Activated naive CD4-positive, alpha-beta T cell treated with anti-CD3 and anti-CD28 coated beads, Interleukin-2, amount 10 ng/mL, durations not matched to agents 7 days and 5 days (primary cell): ENCODE results near the gene CERS1.
A peak's percentile ranks its signal among the peaks of the same experiment; 100 is the strongest.

ENCODE experiments used
- CTCF ChIA-PET: fragments of 350-600 bp; sonication (Branson Sonifier 250); formaldehyde crosslinking; loops from one replicate; lab custom pipeline; 2021; ENCODE audit warnings: antibody characterized with exemption; lab: Charles Lee
- DNase-seq: peaks from one replicate; pipeline ENCODE4 v3.0.0-alpha.2; 2020
- H3K27ac Mint-ChIP-seq: one replicate; pipeline ENCODE4 v1.8.0; 2021; ENCODE audit warnings: mild to moderate bottlenecking, moderate library complexity, mixed read lengths
- H3K27me3 Mint-ChIP-seq: one replicate; pipeline ENCODE4 v1.8.0; 2021; ENCODE audit warnings: mild to moderate bottlenecking, mixed read lengths
- H3K36me3 Mint-ChIP-seq: one replicate; pipeline ENCODE4 v1.8.0; 2021; ENCODE audit warnings: mixed read lengths
- H3K4me1 Mint-ChIP-seq: one replicate; pipeline ENCODE4 v1.8.0; 2021; ENCODE audit warnings: mixed read lengths
- H3K4me3 Mint-ChIP-seq: one replicate; pipeline ENCODE4 v1.8.0; 2021; ENCODE audit warnings: mild to moderate bottlenecking, moderate library complexity, mixed read lengths
- H3K9me3 Mint-ChIP-seq: one replicate; pipeline ENCODE4 v1.8.0; 2021; ENCODE audit warnings: mixed read lengths

Gene CERS1

GRCh38 chr19:18865973-18866799 lies 29.8 kb downstream of the CERS1 start:
- CTCF ChIA-PET: interaction anchor here (0.5 to 1.9 kb wide), 7 partner anchors 9 to 62 kb away, joined by 3 to 5 read pairs (median 3); no protein-coding TSS in a partner anchor
- H3K27me3 Mint-ChIP-seq: peaks cover 17% of the 10 kb centered on the region
- H3K4me1 Mint-ChIP-seq: peaks cover 5% of the 10 kb centered on the region
- no peak overlapping the region for H3K4me3 Mint-ChIP-seq
- H3K36me3 Mint-ChIP-seq: peaks cover 36% of the 10 kb centered on the region
- no peaks in the 10 kb centered on the region for H3K9me3 Mint-ChIP-seq
- no peak overlapping the region for H3K27ac Mint-ChIP-seq
- peak; percentile 63 for DNase-seq

DNA sequence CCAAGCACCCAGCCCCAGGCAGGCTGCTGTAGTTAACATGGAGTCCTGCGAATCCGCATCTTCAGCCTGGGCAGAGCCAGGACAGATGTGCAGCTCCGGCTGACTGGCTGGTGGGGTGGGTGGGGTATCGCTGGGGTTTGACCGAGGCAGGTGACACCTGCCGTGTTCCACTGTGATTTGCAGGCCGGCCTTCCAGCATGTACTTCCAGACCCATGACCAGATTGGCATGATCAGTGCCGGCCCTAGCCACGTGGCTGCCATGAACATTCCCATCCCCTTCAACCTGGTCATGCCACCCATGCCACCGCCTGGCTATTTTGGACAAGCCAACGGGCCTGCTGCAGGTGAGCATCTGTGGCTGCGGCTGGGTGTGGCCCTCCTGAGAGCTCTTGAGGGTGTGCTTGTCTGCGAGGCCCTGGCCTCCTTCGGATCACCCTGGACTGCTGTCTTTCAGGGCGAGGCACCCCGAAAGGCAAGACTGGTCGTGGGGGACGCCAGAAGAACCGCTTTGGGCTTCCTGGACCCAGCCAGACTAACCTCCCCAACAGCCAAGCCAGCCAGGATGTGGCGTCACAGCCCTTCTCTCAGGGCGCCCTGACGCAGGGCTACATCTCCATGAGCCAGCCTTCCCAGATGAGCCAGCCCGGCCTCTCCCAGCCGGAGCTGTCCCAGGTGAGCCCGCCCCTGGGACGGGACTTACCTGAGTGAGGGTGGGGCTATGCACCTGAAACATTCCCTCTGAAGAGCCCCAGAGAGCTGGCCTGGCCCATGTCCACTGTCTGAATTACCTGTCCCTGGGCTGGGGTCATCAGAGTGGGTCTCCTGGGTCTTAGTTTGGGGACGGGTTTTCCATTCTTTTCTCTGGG lies 30.6 kb downstream of the CERS1 start:
- Mint-ChIP-seq H3K27ac (no peak overlapping the region), H3K9me3 (no peaks in the 10 kb centered on the region), H3K4me1 (no peaks in the 10 kb centered on the region), H3K27me3 (peaks cover 10% of the 10 kb centered on the region), H3K4me3 (no peak overlapping the region), H3K36me3 (peaks cover 40% of the 10 kb centered on the region)
- DNase-seq: no peak
- CTCF ChIA-PET: interaction anchor here (0.5 to 1.9 kb wide), 6 partner anchors 13 to 162 kb away, joined by 3 to 5 read pairs (median 3); no protein-coding TSS in a partner anchor

DNA sequence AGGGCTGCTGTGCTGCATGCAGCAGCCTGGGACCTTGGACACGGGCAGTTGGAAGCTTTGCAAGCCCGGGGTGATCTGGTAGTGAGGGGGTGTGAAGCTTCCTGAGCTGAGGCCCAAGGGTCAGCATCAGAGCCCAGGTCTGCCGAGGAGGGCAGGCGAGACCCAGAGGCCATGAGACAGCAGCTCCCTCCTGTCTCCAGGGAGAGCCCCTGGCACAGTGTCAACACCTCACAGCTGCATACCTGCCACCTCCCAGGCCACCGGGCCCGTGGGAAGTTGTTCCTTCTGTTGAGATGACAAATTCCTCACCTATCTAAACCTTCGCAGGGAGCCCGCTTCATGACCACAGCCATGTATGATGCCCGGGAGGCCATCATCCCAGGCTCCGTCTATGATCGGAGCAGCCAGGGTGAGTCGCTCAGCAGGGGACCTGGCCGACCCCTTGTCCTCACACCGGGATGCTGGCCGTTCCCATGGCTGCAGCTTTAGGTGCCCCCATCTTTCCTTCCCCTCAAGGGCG lies 32.1 kb downstream of the CERS1 start:
- DNase-seq: no peak
- Mint-ChIP-seq H3K4me3 (no peak overlapping the region), H3K9me3 (no peaks in the 10 kb centered on the region), H3K4me1 (no peaks in the 10 kb centered on the region), H3K36me3 (peaks cover 42% of the 10 kb centered on the region), H3K27ac (no peak overlapping the region), H3K27me3 (peaks cover 10% of the 10 kb centered on the region)
- CTCF ChIA-PET: interaction anchor here (1.1 kb wide), 1 partner anchor 14 kb away, joined by 3 read pairs; no protein-coding TSS in a partner anchor

DNA sequence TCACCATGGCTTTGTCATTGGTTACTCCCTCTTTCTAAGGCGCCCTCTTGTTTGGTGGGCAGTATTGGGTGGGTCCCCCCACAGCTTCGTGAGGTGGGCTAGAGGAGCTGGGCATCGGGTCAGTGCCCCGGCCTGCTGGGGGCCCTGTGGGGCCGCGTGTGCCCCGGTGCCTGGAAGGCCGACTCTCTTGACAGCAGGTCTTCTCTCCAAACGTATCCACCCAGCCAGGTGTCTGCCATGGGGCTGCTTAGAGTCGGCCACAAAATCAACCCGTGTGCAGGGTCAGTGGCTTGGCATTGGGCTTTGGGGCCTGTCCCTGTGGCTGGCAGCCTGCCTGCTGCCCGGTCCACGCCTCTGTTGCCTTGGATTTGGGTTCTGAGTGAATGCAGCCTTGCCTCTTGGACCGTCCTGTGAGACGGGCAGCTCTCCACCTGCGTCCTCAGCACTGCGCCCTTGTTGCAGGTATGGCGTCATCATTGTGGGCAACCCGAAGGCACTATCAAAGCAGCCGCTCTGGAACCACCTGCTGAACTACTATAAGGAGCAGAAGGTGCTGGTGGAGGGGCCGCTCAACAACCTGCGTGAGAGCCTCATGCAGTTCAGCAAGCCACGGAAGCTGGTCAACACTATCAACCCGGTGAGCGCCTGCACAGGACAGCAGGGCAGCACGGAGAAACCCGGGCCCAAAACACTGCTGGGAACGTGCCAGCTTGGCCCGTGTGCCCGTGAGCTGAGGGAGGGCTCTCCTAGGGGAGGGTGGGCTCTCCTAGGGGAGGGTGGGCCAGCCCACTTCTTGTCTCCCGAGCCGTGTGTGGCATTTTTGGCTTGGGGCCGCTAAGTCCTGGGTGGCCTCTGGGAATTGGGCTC lies 32.7 kb downstream of the CERS1 start:
- Mint-ChIP-seq H3K36me3 (peaks cover 43% of the 10 kb centered on the region), H3K27me3 (peaks cover 7% of the 10 kb centered on the region), H3K4me1 (no peaks in the 10 kb centered on the region), H3K27ac (no peak overlapping the region), H3K9me3 (no peaks in the 10 kb centered on the region), H3K4me3 (no peak overlapping the region)
- no peak for DNase-seq
- CTCF ChIA-PET: no interaction called here

GRCh38 chr19:18861917-18862316 lies 34.0 kb downstream of the CERS1 start:
- Mint-ChIP-seq H3K36me3 (peaks cover 42% of the 10 kb centered on the region), H3K9me3 (no peaks in the 10 kb centered on the region), H3K4me3 (no peak overlapping the region), H3K27ac (no peak overlapping the region), H3K27me3 (no peaks in the 10 kb centered on the region), H3K4me1 (no peaks in the 10 kb centered on the region)
- CTCF ChIA-PET: no interaction called here
- no peak for DNase-seq

DNA sequence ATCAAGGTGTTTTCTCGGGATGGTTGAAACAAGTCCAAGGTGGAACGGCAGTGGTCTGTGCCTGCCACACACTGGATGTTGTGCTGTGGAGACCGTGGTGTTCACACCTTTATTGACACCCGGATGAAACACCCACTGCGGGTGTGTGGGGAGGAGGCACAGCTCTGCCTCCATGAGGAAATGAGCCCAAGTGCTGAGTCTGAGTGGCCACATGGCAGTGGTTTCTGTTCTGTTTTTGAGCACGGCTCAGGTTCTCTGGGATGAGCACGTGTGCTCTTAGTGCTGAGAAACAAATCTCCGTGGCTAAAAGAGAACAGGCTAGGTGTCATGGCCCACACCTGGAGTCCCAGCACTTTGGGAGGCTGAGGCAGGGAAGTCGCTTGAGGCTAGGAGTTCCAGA lies 34.7 kb downstream of the CERS1 start:
- H3K4me1 Mint-ChIP-seq: no peaks in the 10 kb centered on the region
- H3K9me3 Mint-ChIP-seq: no peaks in the 10 kb centered on the region
- no peaks in the 10 kb centered on the region for H3K27me3 Mint-ChIP-seq
- peaks cover 41% of the 10 kb centered on the region for H3K36me3 Mint-ChIP-seq
- CTCF ChIA-PET: no interaction called here
- no peak overlapping the region for H3K4me3 Mint-ChIP-seq
- no peak for DNase-seq
- no peak overlapping the region for H3K27ac Mint-ChIP-seq

GRCh38 chr19:18860725-18861124 lies 35.2 kb downstream of the CERS1 start:
- DNase-seq: no peak
- CTCF ChIA-PET: no interaction called here
- H3K27me3 Mint-ChIP-seq: no peaks in the 10 kb centered on the region
- peaks cover 40% of the 10 kb centered on the region for H3K36me3 Mint-ChIP-seq
- H3K4me3 Mint-ChIP-seq: no peak overlapping the region
- H3K27ac Mint-ChIP-seq: no peak overlapping the region
- H3K9me3 Mint-ChIP-seq: no peaks in the 10 kb centered on the region
- H3K4me1 Mint-ChIP-seq: no peaks in the 10 kb centered on the region

- no peak overlapping the region for H3K27ac Mint-ChIP-seq
- peaks cover 42% of the 10 kb centered on the region for H3K36me3 Mint-ChIP-seq
- no peaks in the 10 kb centered on the region for H3K27me3 Mint-ChIP-seq
Measured at GRCh38 chr19:18860302-18860700, 35.7 kb downstream of the CERS1 start.

GRCh38 chr19:18859676-18860301 lies 36.2 kb downstream of the CERS1 start:
- H3K36me3 Mint-ChIP-seq: peaks cover 43% of the 10 kb centered on the region
- no peak overlapping the region for H3K27ac Mint-ChIP-seq
- H3K4me3 Mint-ChIP-seq: no peak overlapping the region
- CTCF ChIA-PET: interaction anchor here (1.2 to 2.1 kb wide), 3 partner anchors 9 to 16 kb away, joined by 3 to 6 read pairs (median 4); no protein-coding TSS in a partner anchor
- no peaks in the 10 kb centered on the region for H3K9me3 Mint-ChIP-seq
- no peaks in the 10 kb centered on the region for H3K4me1 Mint-ChIP-seq
- DNase-seq: no peak
- no peaks in the 10 kb centered on the region for H3K27me3 Mint-ChIP-seq

More at GRCh38 chr19:18860302-18860700, 35.7 kb downstream of the CERS1 start:
- no peak for DNase-seq
- Mint-ChIP-seq H3K4me1 (no peaks in the 10 kb centered on the region), H3K9me3 (no peaks in the 10 kb centered on the region), H3K4me3 (no peak overlapping the region)
- CTCF ChIA-PET: no interaction called here

GRCh38 chr19:18858906-18859646 lies 36.9 kb downstream of the CERS1 start:
- no peak overlapping the region for H3K4me3 Mint-ChIP-seq
- H3K27ac Mint-ChIP-seq: no peak overlapping the region
- no peaks in the 10 kb centered on the region for H3K9me3 Mint-ChIP-seq
- CTCF ChIA-PET: interaction anchor here (1.2 to 2.1 kb wide), 3 partner anchors 8 to 17 kb away, joined by 3 to 6 read pairs (median 4); no protein-coding TSS in a partner anchor
- no peak for DNase-seq
- H3K4me1 Mint-ChIP-seq: no peaks in the 10 kb centered on the region
- no peaks in the 10 kb centered on the region for H3K27me3 Mint-ChIP-seq
- H3K36me3 Mint-ChIP-seq: peaks cover 46% of the 10 kb centered on the region

GRCh38 chr19:18857223-18857622 lies 38.7 kb downstream of the CERS1 start:
- Mint-ChIP-seq H3K9me3 (no peaks in the 10 kb centered on the region), H3K4me1 (no peaks in the 10 kb centered on the region), H3K36me3 (peaks cover 51% of the 10 kb centered on the region)

GRCh38 chr19:18856385-18857126 lies 39.4 kb downstream of the CERS1 start:
- CTCF ChIA-PET: interaction anchor here (2.2 kb wide), 1 partner anchor 9 kb away, joined by 8 read pairs; no protein-coding TSS in a partner anchor
- H3K4me1 Mint-ChIP-seq: no peaks in the 10 kb centered on the region
- no peak for DNase-seq
- H3K27ac Mint-ChIP-seq: no peak overlapping the region
- H3K27me3 Mint-ChIP-seq: no peaks in the 10 kb centered on the region
- no peaks in the 10 kb centered on the region for H3K9me3 Mint-ChIP-seq
- H3K4me3 Mint-ChIP-seq: no peak overlapping the region
- peaks cover 49% of the 10 kb centered on the region for H3K36me3 Mint-ChIP-seq

More at GRCh38 chr19:18857223-18857622, 38.7 kb downstream of the CERS1 start:
- CTCF ChIA-PET: interaction anchor here (1.1 kb wide), 1 partner anchor 9 kb away, joined by 5 read pairs; no protein-coding TSS in a partner anchor
- no peak for DNase-seq
- no peak overlapping the region for H3K4me3 Mint-ChIP-seq
- no peak overlapping the region for H3K27ac Mint-ChIP-seq
- no peaks in the 10 kb centered on the region for H3K27me3 Mint-ChIP-seq
